Esophagus squamous epithelium (tissue), 5 donors: ENCODE measurements around the gene CTRB2. TPM values are rescaled to one million over a fixed set of nuclear protein-coding genes. Genes with fewer than 3 reads are reported as not detected.

ENCODE experiments used
- DNase-seq: peaks from one replicate; lab custom pipeline; 2025; lab: John Stamatoyannopoulos, UW
- H3K27ac ChIP-seq, 4 donors: fragments of 200-600 bp; sonication (generic); one replicate each; pipeline ENCODE4 v1.5.1; 2016 to 2019; ENCODE audit warnings: mild to moderate bottlenecking in 1 of 4
- H3K27me3 ChIP-seq, 4 donors: fragments of 200-600 bp; sonication (generic); 1 replicate in 3 of 4; 2 replicates in 1 of 4; pipeline versions ENCODE4 v1.5.1 to v1.6.0; 2017 to 2021; ENCODE audit warnings: antibody characterized with exemption in 1 of 4
- H3K36me3 ChIP-seq, 3 donors: fragments of 200-600 bp; sonication (generic); one replicate each; pipeline ENCODE4 v1.5.1; 2016 to 2019
- H3K4me1 ChIP-seq, 3 donors: fragments of 200-600 bp; sonication (generic); one replicate each; pipeline ENCODE4 v1.5.1; 2017 to 2019
- H3K4me3 ChIP-seq, 4 donors: fragments of 200-600 bp; sonication (generic); 1 replicate in 3 of 4; 2 replicates in 1 of 4; pipeline ENCODE4 v1.5.1; 2016 to 2019; ENCODE audit warnings: mild to moderate bottlenecking in 2 of 4, moderate library complexity in 1 of 4
- H3K9me3 ChIP-seq, 3 donors: fragments of 200-600 bp; sonication (generic); one replicate each; pipeline ENCODE4 v1.5.1; 2016 to 2019
- POLR2A ChIP-seq, 4 donors: fragments of 450-650 bp; IDR thresholded peaks; one replicate each; pipeline ENCODE4 v1.6.1; 2017; ENCODE audit warnings: antibody characterized with exemption in 4 of 4, mild to moderate bottlenecking in 4 of 4, moderate library complexity in 3 of 4
- WGBS, 2 donors: methylation state at CpG; one replicate each; pipeline ENCODE4 v1.1.5; 2018; 5-methylcytosine and 5-hydroxymethylcytosine counted together
- intact Hi-C: fragments of 100-400 bp; cut with DNase I; formaldehyde crosslinking; loops from one replicate; pipeline ENCODE4 v1.15.0; 2022
- total RNA-seq, 4 donors: library from RNA; depleted of rRNA; stranded (reverse); fragments of >200 nt; gene quantifications; one replicate each; pipeline ENCODE4 v1.1.0, GENCODE V29; 2016
- TF ChIP-seq, protein P1 (sequence below), 6 experiments: fragments of 450-650 bp in 4 of 6; fragments of 200-600 bp in 2 of 6; sonication (generic) in 2 of 6; IDR thresholded peaks; one replicate each; pipeline ENCODE4 v1.5.1; 2016 to 2019; ENCODE audit warnings: antibody characterized with exemption in 6 of 6, mild to moderate bottlenecking in 4 of 6, moderate library complexity in 4 of 6
- donor health status: DM: yes; HTN: yes; CAD: no.

The CTRB2 gene
- total RNA-seq, 4 donors from 2014 or later: not detected

DNA sequence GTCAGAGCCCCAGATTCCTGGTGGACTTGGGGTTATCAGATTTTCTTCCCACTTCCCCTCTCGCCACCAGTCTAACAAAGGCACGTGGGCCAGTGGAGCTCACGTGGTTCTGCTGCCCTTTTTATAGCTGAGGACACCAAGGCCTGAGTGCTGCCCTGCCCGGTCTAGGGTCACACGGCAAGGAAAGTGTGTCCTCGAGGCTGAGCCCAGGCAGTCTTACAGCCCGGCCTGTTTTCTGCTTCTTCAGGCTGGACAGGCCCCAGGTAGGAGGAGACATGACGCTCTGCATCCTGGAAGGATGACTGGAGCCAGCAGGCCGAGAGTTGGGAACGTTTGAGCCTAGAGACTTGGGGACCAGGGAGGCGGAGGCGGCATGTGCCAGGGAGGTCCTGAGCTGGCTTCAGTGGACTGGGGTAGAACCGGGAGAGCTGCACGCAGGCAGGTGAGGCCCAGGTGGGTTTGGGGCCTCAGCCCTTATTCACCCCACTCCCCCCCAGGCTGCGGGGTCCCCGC is 15.4 kb upstream of the CTRB2 start:
- DNase-seq: no peak
- TF ChIP-seq POLR2A (IDR thresholded peaks at IDR 0.05): no peak
- TF ChIP-seq, protein P1, sequence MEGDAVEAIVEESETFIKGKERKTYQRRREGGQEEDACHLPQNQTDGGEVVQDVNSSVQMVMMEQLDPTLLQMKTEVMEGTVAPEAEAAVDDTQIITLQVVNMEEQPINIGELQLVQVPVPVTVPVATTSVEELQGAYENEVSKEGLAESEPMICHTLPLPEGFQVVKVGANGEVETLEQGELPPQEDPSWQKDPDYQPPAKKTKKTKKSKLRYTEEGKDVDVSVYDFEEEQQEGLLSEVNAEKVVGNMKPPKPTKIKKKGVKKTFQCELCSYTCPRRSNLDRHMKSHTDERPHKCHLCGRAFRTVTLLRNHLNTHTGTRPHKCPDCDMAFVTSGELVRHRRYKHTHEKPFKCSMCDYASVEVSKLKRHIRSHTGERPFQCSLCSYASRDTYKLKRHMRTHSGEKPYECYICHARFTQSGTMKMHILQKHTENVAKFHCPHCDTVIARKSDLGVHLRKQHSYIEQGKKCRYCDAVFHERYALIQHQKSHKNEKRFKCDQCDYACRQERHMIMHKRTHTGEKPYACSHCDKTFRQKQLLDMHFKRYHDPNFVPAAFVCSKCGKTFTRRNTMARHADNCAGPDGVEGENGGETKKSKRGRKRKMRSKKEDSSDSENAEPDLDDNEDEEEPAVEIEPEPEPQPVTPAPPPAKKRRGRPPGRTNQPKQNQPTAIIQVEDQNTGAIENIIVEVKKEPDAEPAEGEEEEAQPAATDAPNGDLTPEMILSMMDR (IDR thresholded peaks at IDR 0.05): no peak
- Histone ChIP-seq H3K36me3 (no peaks in the 10 kb centered on the region), H3K4me1 (no peaks in the 10 kb centered on the region), H3K27ac (no peak overlapping the region), H3K4me3 (no peak overlapping the region), H3K27me3 (peaks cover 0 to 32% (median 0%) of the 10 kb centered on the region in 4 donors), H3K9me3 (no peaks in the 10 kb centered on the region)
- WGBS, 2 donors: 60 to 65% methylated on average over 4 to 6 of the region's 16 CpGs
- intact Hi-C loops: no loop called here

GRCh38 chr16:75219838-75220237 is 12.9 kb upstream of the CTRB2 start:
- no peaks in the 10 kb centered on the region for H3K9me3 ChIP-seq
- no peaks in the 10 kb centered on the region for H3K4me1 ChIP-seq
- DNase-seq: no peak
- peaks cover 0 to 8% (median 0%) of the 10 kb centered on the region in 4 donors for H3K27me3 ChIP-seq
- intact Hi-C loops: no loop called here
- H3K36me3 ChIP-seq: no peaks in the 10 kb centered on the region
- no peak for TF ChIP-seq POLR2A (IDR thresholded peaks at IDR 0.05)
- TF ChIP-seq, protein P1 (IDR thresholded peaks at IDR 0.05): no peak
- peak overlapping the region in 1 of 4 donors; percentile 18 for H3K4me3 ChIP-seq
- WGBS, 2 donors: 57 to 59% methylated on average over 5 of the region's 5 CpGs
- H3K27ac ChIP-seq: no peak overlapping the region

DNA sequence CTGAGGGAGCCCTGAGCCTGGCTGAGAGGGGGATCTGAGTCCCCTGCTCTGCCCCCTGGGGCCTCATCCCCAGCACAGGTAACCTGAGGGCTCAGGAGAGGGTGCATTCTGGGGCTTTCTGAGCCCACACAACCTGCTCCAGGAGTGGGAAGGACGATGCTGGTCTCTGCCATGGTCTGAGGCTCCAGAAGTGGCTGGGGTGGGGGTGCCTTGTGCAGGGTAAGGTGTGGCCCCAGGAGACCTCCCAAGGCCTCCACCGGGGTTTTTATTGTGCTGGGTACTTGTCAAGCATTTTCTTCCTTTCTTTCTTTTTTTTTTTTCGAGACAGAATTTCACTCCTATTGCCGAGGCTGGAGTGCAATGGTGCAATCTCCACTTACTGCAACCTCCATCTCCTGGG is 12.1 kb upstream of the CTRB2 start:
- intact Hi-C loops: no loop called here
- WGBS, 2 donors: 68% methylated on average over 4 of the region's 4 CpGs
- no peaks in the 10 kb centered on the region for H3K9me3 ChIP-seq
- no peak for TF ChIP-seq POLR2A (IDR thresholded peaks at IDR 0.05)
- TF ChIP-seq, protein P1 (IDR thresholded peaks at IDR 0.05): no peak
- H3K27me3 ChIP-seq: peaks cover 0 to under 1% (median 0%) of the 10 kb centered on the region in 4 donors
- no peak for DNase-seq
- no peak overlapping the region for H3K27ac ChIP-seq
- no peaks in the 10 kb centered on the region for H3K4me1 ChIP-seq
- no peak overlapping the region for H3K4me3 ChIP-seq
- H3K36me3 ChIP-seq: no peaks in the 10 kb centered on the region

DNA sequence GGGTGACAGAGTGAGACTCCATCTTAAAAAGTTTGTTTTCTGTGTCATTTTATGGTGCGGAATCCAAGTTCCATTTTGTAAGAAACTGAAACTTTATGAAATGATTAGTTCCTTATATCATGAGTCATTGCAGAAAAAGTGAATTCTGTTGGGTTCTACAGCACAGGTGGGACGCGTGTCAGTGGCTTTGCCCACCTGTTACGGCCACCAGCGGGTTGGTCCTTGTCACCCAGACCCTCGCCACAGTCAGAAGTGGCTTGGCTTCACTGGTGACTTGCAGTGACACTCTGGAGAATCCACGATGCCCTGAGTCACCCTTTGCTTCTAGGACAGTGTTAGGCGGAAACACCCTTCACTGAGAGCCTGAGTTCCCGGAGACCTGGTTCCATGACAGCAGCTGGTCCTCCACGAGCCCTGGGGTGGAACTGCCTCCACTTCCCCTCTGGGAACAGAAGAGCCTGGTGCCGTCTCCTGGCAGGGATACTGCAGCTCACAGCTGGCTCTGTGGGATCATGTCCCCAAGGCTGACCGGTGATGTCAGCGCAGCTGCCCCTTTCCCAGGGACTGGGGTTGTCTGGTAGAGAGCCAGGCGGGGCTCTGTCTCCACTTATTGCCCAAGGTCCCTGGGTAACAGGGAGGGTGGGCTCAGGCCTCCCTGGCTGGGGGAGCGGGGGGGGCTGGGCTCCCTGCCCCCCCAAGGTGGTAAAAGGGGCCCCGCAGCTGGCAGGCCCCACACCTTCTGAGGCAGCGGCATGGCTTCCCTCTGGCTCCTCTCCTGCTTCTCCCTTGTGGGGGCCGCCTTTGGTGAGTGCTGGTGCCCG is 11.5 kb upstream of the CTRB2 start, which contains the start of gene CTRB1:
Gene CTRB1, plus strand, starts transcription at position 733 of the 821 bp plus-strand sequence. Its CDS starts 20 bp downstream, at position 753.
- no peak for DNase-seq
- WGBS, 2 donors: 72 to 80% methylated on average over 11 to 14 of the region's 19 CpGs
- Histone ChIP-seq H3K4me3 (peak within 1 kb of the TSS in 1 of 4 donors; percentile 18), H3K4me1 (no peaks in the 10 kb centered on the region), H3K27ac (no peak within 1 kb of the TSS), H3K9me3 (no peaks in the 10 kb centered on the region), H3K36me3 (no peaks in the 10 kb centered on the region), H3K27me3 (no peaks in the 10 kb centered on the region)
- intact Hi-C loops: no loop called here
- no peak for TF ChIP-seq POLR2A (IDR thresholded peaks at IDR 0.05)
- TF ChIP-seq, protein P1 (IDR thresholded peaks at IDR 0.05): no peak

DNA sequence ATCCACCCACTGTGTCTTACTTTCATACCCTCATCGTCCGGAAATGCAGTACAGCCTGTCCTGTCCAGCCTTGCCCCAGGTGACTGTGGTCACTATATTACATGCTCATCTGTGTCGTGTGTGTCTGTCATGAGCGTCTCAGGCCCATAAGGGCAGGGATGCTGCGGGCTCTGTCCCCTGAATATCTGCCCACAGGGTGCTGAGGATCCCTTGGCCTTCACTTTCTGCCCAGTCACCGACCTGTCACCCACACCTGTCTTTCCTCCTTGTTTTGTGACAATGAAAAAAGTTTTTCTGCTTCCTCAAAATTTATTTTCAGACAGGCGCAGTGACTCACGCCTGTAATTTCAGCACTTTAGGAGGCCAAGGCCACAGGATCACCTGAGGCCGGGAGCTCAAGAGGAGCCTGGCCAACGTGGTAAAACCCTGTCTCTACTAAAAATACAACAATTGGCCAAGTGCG is 10.5 kb upstream of the CTRB2 start:
- DNase-seq: no peak
- H3K9me3 ChIP-seq: no peaks in the 10 kb centered on the region
- no peaks in the 10 kb centered on the region for H3K36me3 ChIP-seq
- 74 to 86% methylated on average over 5 to 8 of the region's 11 CpGs for WGBS, 2 donors
- H3K4me1 ChIP-seq: no peaks in the 10 kb centered on the region
- H3K27me3 ChIP-seq: no peaks in the 10 kb centered on the region
- no peak overlapping the region for H3K4me3 ChIP-seq
- TF ChIP-seq, protein P1 (IDR thresholded peaks at IDR 0.05): no peak
- no peak for TF ChIP-seq POLR2A (IDR thresholded peaks at IDR 0.05)
- intact Hi-C loops: no loop called here
- no peak overlapping the region for H3K27ac ChIP-seq
